HG02870 (cell line): ENCODE measurements around the gene LHFPL6.
A peak's percentile ranks its signal among the peaks of the same experiment; 100 is the strongest.

Experiments
- ATAC-seq: cut with Tn5 transposase; IDR thresholded peaks from one replicate; pipeline ENCODE4 v1.9.1; 2021; ENCODE audit warnings: mild to moderate bottlenecking, moderate library complexity; ENCODE audit not compliant: unreplicated experiment

LHFPL6 gene

DNA sequence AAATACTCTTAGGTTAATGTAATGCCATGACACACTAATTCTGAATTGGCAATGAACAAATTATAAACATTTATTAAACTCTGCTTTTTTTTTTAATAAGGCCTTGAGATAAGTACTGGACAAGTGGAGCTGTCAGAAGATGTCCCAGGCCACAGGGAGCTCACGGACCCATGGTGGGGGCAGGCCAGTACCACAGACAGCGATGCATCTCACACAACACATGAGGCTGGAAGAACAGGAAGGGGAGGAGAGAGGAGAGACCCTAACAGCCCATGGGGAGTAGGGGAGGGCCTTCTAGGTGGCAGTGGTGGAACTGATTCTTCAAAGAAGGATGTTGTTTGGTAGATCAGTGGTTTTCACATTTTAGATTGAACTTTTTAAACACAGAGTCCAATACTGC is 128.4 kb downstream of the LHFPL6 start:
- no peak for ATAC-seq

- no peak for ATAC-seq
Observed at GRCh38 chr13:39469676-39470075, 133.3 kb downstream of the LHFPL6 start.

GRCh38 chr13:39468306-39468705 is 134.7 kb downstream of the LHFPL6 start:
- ATAC-seq: no peak

DNA sequence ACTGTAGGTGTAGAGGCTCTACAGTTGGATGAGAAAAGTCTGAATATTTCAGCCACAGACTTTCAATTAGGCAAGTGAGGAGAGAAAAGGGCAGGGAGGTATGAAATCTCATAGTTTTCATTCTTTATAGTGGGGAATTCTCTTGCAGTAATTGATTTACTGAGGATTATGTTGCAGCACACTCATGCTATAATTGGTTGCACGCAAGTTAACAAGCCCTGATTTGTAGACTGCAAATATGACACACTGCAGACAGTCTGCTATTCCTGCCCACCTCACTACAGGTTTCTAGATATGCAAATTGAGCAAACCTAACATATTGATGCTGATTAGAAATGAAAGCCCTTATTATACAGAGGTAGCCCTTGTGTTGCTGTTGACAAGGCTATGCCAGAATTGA is 139.4 kb downstream of the LHFPL6 start:
- no peak for ATAC-seq

GRCh38 chr13:39462906-39463305 is 140.1 kb downstream of the LHFPL6 start:
- no peak for ATAC-seq

DNA sequence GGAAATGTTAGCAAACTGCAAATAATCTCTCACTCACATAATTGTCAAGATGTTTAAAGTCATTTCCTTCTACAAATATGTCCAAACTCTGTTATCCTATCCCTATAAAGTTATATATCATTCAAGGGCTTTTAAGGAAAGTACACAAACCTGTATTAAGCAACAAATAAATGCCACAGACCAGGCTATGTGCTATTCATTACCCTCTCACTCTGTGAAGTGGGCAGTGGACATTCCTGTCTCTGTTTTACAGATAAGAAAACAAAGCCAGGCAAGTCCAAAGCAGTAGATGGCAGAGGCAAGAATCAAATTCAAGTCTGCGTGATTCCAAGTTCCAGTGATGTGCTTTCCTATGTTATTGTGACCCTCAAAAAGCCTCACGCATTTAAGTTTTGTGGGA is 140.6 kb downstream of the LHFPL6 start:
- no peak for ATAC-seq

GRCh38 chr13:39461685-39462266 is 141.2 kb downstream of the LHFPL6 start:
- ATAC-seq: no peak

DNA sequence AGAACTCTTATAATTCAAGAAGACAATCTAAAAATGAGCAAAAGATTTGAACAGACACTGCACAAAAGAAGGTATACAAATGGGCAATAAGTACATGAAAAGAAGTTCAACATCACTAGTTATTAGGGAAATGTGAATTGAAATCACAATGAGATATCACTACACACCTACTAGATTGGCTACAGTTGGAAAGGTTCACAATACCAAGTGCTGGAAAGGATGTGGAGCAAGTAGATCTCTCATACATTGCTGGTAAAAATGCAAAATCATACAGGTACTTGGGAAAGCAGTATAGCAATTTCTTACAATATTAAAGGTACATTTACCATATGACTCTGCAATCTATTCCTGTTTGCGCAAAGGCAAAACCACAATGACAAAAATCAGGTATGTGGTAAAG is 145.7 kb downstream of the LHFPL6 start:
- ATAC-seq: no peak

- ATAC-seq: no peak
Observed at GRCh38 chr13:39455521-39456175, 147.3 kb downstream of the LHFPL6 start.

GRCh38 chr13:39452834-39453233 is 150.2 kb downstream of the LHFPL6 start:
- no peak for ATAC-seq

- no peak for ATAC-seq
Observed at GRCh38 chr13:39452417-39452816, 150.6 kb downstream of the LHFPL6 start.

- ATAC-seq: peak; percentile 48
Observed at GRCh38 chr13:39451860-39452301, 151.1 kb downstream of the LHFPL6 start.

GRCh38 chr13:39451301-39451700 is 151.7 kb downstream of the LHFPL6 start:
- ATAC-seq: no peak

DNA sequence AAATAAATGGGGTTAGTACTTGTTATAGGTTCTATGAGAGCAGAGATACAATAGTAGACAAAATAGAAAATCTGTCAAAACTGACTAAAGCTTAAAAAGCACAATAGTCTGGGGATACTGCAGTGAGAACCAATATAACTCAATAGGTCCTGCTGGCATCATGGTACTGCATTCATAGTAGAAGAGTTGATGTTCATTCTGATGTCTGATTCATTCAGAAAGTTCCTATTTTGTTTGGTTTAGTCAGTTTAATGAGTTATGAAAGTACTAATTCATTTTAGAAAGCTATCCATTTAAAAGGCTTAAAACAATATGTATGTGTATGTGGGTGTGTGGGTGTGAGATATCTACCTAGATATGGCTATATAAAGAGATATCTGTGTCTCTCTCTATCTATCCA is 152.8 kb downstream of the LHFPL6 start:
- peak; percentile 52 for ATAC-seq

GRCh38 chr13:39448834-39449233 is 154.2 kb downstream of the LHFPL6 start:
- no peak for ATAC-seq

DNA sequence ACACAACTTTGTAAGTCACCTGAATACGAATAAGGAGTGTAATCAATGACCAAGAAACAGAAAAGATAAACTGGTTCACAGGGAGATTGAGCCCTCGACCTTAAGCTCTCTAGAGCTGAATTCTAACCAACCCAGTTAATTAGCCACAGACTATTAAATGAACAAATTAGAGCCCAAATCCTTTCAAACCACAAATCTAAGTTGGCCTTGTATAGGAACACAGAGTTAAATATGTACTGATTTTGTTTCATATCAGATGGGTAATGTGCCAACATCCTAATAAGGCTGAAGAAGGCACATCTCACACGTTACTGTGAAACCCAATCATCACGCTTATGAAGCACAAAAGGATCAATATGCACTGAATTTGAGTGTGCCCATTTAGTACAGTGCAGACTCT is 156.1 kb downstream of the LHFPL6 start:
- no peak for ATAC-seq

DNA sequence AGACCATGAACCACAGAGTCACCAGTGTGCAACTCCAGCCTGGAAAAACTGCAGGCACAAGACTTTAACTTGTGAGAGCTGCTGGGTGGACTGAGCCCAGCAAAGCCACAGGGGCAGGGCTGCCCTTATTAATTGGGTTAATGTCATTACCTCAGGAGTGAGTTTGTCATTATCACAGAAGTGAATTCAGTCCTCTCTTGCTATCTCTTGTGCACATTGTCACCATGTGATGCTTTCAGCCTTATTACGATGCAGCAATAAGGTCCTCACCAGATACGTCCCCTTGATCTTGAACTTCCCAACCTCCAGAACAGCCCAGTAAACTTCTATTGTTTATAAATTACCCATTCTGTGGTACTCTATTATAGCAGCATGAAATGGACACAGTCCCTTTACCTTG is 158.1 kb downstream of the LHFPL6 start:
- ATAC-seq: no peak

DNA sequence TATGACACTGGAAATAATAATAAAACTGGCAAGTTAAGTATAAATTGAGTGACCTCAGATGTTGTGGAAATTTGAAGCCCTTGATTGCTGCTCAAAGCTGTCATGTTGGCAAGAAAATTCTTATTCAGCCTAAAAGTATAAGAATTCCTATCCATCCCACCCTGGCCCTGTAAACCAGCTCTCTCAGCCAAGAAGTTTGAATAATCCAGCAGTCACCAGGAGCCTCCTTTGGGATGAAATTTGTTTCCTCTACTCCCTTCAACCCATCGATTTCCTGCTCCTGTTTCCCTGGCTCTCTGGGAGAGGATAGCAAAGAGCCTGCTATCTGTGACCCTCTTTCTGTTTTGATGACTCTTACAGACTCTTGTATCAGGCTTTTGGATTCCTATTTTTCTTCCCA is 169.3 kb downstream of the LHFPL6 start:
- ATAC-seq: no peak

GRCh38 chr13:39432196-39432595 is 170.8 kb downstream of the LHFPL6 start:
- ATAC-seq: no peak

- ATAC-seq: no peak
Observed at GRCh38 chr13:39422845-39423565, 180.0 kb downstream of the LHFPL6 start.

DNA sequence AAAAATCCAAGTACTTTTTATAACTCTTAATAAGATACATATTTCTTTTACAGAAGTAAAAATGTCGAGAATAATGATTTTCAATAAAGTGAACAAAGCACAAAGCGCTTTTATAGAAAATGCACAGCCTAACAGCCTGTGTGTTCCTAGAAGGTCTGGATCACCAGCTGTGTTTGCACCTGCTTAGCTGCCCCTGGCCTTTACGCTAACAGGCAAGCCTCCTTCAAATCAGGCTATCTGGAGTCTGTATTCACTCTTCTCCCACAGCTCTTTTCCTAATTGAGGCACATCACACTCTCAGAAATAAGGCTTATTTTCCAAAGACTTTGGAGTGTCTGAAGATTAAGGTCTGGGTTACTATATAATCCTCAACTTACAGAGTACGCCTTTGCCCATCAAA is 183.1 kb downstream of the LHFPL6 start:
- no peak for ATAC-seq

- no peak for ATAC-seq
Observed at GRCh38 chr13:39419068-39419467, 183.9 kb downstream of the LHFPL6 start.
